Kidney (tissue), 14 donors: ENCODE measurements around the gene UBXN6. TPM values are rescaled to one million over a fixed set of nuclear protein-coding genes. Genes with fewer than 3 reads are reported as not detected.

Experiments used
- DNase-seq, 5 donors: peaks; one replicate each; pipeline ENCODE4 v3.0.0-alpha.2; 2013 to 2020
- FAIRE-seq: peaks from 2 replicates; lab custom pipeline; 2012; peaks lifted over from hg19 to GRCh38; lab: Jason Lieb, UNC
- H3K27ac ChIP-seq, 2 donors: one replicate each; pipeline ENCODE4 v1.7.0; 2013; ENCODE audit warnings: low read depth in 2 of 2, low read length in 2 of 2, inconsistent platforms in 1 of 2
- H3K27me3 ChIP-seq: one replicate; pipeline ENCODE4 v1.7.1; 2013; ENCODE audit warnings: low read length, inconsistent platforms; ENCODE audit not compliant: control insufficient read depth, insufficient read depth
- H3K36me3 ChIP-seq, 3 donors: one replicate each; pipeline versions ENCODE4 v1.7.0 to v1.7.1; 2013; ENCODE audit warnings: low read length in 3 of 3, control low read depth in 1 of 3, inconsistent platforms in 1 of 3; ENCODE audit not compliant: insufficient read depth in 3 of 3, control insufficient read depth in 2 of 3
- H3K4me1 ChIP-seq, 3 donors: one replicate each; pipeline versions ENCODE4 v1.7.0 to v1.7.1; 2013; ENCODE audit warnings: low read length in 3 of 3, inconsistent platforms in 1 of 3, low read depth in 1 of 3; ENCODE audit not compliant: control insufficient read depth in 2 of 3, insufficient read depth in 2 of 3
- H3K4me3 ChIP-seq, 3 donors: one replicate each; pipeline versions ENCODE4 v1.7.0 to v1.8.1; 2013; ENCODE audit warnings: low read length in 3 of 3, control low read depth in 1 of 3, inconsistent platforms in 1 of 3
- H3K9ac ChIP-seq, 3 donors: one replicate each; pipeline versions ENCODE4 v1.7.0 to v1.7.1; 2013; ENCODE audit warnings: low read length in 3 of 3, control low read depth in 1 of 3, inconsistent platforms in 1 of 3
- H3K9me3 ChIP-seq, 3 donors: one replicate each; pipeline versions ENCODE4 v1.7.0 to v1.7.1; 2013; ENCODE audit warnings: low read length in 3 of 3, control low read depth in 1 of 3, inconsistent platforms in 1 of 3; ENCODE audit not compliant: control insufficient read depth in 2 of 3, insufficient read depth in 1 of 3
- CTCF ChIP-seq: IDR thresholded peaks from 3 replicates; pipeline ENCODE4 v1.5.1; 2012; ENCODE audit warnings: mild to moderate bottlenecking, moderate library complexity, borderline replicate concordance; ENCODE audit not compliant: insufficient read depth; ENCODE audit errors: extremely low read depth
- intact Hi-C: fragments of 100-400 bp; cut with DNase I; formaldehyde crosslinking; loops from one replicate; pipeline ENCODE4 v1.11.1; 2022
- polyA plus RNA-seq: library from polyadenylated mRNA; stranded (reverse); fragments of 350-450 nt; fragmentation: Illumina TruSeq; extraction: RNeasy Lipid Tissue Mini Kit (QIAGEN cat#74804); gene quantifications from one replicate; pipeline ENCODE4 v1.2.3, GENCODE V29; 2014; ENCODE audit warnings: low read depth, low replicate concordance; ENCODE audit not compliant: insufficient read depth
- total RNA-seq: library from RNA; stranded (reverse); fragmentation: NEBNext Ultra II Directional; extraction: Animal tissue kit (Norgen Biotek cat#: 25700); gene quantifications from one replicate; pipeline ENCODE4 v1.2.1, GENCODE V29; 2021
- donor health status: control.
- donor health status: control.
- donor health status: control.
- donor health status: control.
- donor health status: control.
- donor health status: DM: yes; HTN: yes; CAD: no.
- donor health status: Normal renal cell carcinoma (clear cell type).

Gene UBXN6
- total and polyA plus RNA-seq, 2 donors from 2014 or later = 110 to 177 TPM

- DNase-seq (no peak), FAIRE-seq (no peak)
- Histone ChIP-seq H3K4me3 (no peak overlapping the region), H3K27me3 (no peaks in the 10 kb centered on the region), H3K4me1 (no peaks in the 10 kb centered on the region), H3K27ac (no peak overlapping the region), H3K9me3 (no peaks in the 10 kb centered on the region), H3K9ac (no peak overlapping the region), H3K36me3 (no peaks in the 10 kb centered on the region)
- TF ChIP-seq CTCF = no peak
- intact Hi-C loops = no loop called here
Measured at GRCh38 chr19:4413588-4413987, 44.0 kb downstream of the UBXN6 start.

GRCh38 chr19:4409123-4409933 lies 48.3 kb downstream of the UBXN6 start:
- Histone ChIP-seq H3K4me1 (no peaks in the 10 kb centered on the region), H3K4me3 (no peak overlapping the region), H3K27ac (no peak overlapping the region), H3K27me3 (no peaks in the 10 kb centered on the region), H3K36me3 (no peaks in the 10 kb centered on the region), H3K9ac (no peak overlapping the region), H3K9me3 (no peaks in the 10 kb centered on the region)
- TF ChIP-seq CTCF = no peak
- intact Hi-C loops = no loop called here
- no peak for DNase-seq
- no peak for FAIRE-seq

GRCh38 chr19:4406626-4407025 lies 51.0 kb downstream of the UBXN6 start:
- H3K27me3 ChIP-seq = no peaks in the 10 kb centered on the region
- H3K9ac ChIP-seq = no peak overlapping the region
- DNase-seq = no peak
- intact Hi-C loops = no loop called here
- no peak for TF ChIP-seq CTCF
- no peak overlapping the region for H3K27ac ChIP-seq
- H3K9me3 ChIP-seq = no peaks in the 10 kb centered on the region
- H3K4me3 ChIP-seq = no peak overlapping the region
- FAIRE-seq = no peak
- peaks cover 0 to 13% (median 8%) of the 10 kb centered on the region in 3 donors for H3K4me1 ChIP-seq
- H3K36me3 ChIP-seq = no peaks in the 10 kb centered on the region
